DLD1 (cell line): ENCODE data around the gene GBGT1.

ENCODE experiments used
- in situ Hi-C: cut with HindIII; loops from 2 replicates; pipeline ENCODE4 v1.10.0; 2017; ENCODE audit warnings: low sequenced_read_pairs

The GBGT1 gene

DNA sequence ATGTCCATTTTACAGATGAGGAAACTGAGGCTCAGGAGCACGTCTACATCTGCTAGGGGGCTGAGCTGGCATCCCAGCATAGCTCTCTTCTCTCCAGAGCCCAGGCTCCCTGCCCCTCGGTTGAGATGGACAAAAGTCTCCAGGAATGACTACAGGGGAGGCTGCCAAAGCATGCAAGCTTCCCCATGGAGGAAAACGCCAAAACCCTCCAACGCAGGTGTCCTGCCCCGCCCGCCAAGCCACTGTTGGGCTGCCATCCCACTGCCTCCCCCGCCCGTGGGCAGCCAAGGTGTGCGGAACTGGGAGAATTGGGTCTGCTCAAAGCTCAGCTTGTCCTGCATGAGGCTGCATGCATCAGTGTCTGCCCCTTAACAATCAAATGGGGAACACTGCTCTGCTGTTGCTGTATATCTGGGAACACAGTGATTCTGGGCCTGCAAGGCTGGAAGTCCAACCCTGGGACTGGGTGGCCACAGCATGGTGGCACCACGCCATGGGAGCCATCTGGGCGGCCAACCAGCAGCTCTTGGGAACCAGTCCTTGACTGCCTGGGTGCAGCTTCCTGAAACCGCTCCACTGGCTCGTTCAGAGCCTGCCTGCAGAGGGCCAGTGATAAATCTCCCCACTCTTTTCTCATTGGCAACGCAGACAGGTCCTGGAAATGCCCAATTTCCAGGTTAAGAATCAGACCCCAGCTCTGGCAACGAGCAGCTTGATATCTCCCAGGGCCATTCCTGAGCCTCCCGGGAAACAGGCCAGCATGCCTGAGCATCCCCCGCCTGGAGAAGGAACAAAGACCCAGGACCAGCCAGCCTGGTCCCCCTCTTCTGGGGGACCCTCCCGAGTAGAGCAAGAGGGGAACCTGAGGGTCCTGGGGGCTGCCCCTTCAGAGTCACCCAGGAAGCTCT, 46.2 kb downstream of the GBGT1 start:
- in situ Hi-C loops, result loop anchor here (5.0 kb wide), 1 partner anchor 40 kb away; no protein-coding TSS in a partner anchor

- in situ Hi-C loops, result loop anchor here (5.0 kb wide), 1 partner anchor 39 kb away; no protein-coding TSS in a partner anchor
These were observed 47.1 kb downstream of the GBGT1 start for GRCh38 chr9:133116346-133117231.

DNA sequence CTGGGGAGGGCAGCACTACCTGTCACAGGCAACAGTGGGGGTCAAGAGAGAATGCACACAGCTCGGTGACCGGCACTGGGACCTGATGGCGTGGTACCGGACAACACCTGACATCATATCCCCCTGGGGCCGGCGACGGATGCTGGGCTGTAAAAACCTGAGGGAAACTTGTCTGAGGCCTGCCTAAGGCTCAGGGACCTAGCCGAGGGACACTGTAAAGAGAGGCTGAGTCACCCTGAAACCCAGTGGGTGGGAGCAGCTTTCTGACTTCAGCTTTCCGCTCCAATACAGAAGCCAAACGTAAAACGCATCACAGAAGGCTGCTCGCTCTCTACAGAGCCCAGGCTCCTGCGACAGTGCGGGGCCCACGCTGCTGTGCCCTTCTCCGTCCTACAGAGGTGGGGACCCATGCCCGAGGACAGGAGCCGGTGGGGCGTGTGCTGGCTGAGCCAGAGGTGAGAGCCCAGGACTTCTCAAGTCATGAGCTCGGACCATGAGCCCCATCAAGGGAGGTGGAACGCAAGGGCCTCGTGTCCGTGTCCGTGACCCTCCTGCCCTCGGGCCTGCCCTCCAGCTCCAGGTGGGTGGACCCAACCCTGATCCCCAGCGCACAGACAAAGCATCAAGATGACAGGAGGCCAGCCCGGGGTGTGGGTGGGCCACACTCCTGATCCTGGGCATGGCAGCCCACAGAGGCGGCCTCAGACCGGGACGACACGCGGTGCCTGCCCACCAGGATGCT, 47.9 kb downstream of the GBGT1 start:
- in situ Hi-C loops, result loop anchor here (5.0 kb wide), 1 partner anchor 38 kb away; no protein-coding TSS in a partner anchor

- in situ Hi-C loops, result loop anchor here (5.0 kb wide), 1 partner anchor 38 kb away; no protein-coding TSS in a partner anchor
These were observed 48.7 kb downstream of the GBGT1 start for GRCh38 chr9:133114886-133115603.

GRCh38 chr9:133113949-133114885, 49.5 kb downstream of the GBGT1 start:
- in situ Hi-C loops, result no loop called here

DNA sequence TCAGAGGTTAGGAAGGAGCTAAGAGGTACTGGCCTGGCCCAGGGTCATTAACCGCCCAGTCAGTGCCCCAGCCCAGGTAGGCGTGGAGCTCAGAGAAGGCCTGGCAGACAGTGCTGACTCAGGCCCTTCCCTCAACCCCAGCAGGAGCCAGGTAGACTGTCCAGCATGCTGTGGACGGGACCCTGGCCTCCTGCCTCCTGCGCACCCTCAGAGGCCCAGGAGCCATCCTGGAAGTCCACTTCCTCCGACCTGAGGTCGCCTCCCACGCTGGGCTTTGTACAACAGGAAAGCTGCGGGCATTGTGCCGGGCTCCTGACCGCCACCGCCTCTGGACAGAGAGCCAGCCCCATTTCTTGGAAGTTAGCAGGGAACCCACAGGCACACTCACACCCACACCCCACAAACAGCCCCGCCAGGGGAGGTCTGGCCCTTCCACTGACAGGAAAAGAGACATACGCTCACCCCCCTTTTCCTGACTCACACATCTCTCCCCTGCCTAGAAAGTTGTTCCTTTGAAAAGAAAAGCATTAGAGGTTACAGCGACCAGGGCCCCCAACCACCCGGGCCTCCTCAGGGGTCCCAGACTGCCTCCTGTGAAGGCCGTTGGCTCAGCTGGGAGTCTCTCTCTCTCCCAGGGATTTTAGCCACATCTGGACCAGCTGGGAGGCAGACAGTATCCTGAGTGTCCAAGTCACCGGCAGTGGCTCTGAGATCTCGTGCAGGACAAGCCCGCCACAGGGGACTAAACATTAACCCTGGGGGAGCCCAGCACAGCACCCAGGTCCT, 50.4 kb downstream of the GBGT1 start:
- in situ Hi-C loops, result no loop called here

- in situ Hi-C loops, result no loop called here
These were observed 51.1 kb downstream of the GBGT1 start for GRCh38 chr9:133112663-133113026.

- in situ Hi-C loops, result no loop called here
These were observed 51.7 kb downstream of the GBGT1 start for GRCh38 chr9:133111808-133112662.

GRCh38 chr9:133109931-133110650, 53.6 kb downstream of the GBGT1 start:
- in situ Hi-C loops, result no loop called here

DNA sequence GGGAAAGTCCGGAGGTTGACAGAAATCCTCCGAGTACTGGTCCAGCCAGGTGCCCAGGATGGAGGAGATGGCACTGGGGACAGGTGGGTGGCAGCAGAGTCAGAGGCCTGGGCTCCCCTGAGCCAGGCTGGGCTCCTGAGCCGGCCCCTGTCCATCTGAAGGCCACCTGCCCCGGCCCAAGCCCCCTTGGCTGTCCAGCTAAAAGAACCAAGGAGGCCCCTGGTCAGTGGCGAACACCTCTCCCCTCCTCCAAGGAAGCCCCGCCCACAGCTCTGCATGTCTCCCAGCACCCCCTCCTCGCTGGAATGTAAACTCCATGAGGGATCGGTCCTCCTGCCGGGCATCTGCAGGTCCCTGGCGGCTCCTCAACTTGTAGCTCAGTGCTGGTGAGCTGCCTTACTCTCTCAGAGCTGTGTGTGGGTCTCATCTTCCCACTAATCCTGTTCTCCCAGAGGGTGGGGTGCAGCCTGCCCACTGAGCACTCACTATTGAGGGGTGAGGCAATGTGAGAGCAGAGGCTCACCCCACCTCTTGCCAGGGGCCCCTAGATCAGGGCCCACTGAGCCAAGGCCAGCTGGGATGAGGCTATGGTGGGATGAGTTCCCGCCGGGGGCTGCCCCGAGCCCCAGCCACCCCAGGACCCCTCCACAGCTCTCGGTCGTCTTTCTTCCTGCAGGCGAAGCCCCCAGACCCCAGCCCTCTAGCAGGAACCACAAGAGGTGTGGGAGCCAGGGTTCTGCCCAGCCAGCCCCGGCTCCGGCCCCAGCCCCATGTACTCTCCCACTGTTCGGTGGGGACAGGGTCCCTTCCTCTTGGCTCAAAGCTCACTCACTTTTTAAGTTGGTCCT, 54.7 kb downstream of the GBGT1 start:
- in situ Hi-C loops, result no loop called here

GRCh38 chr9:133107961-133108793, 55.5 kb downstream of the GBGT1 start:
- in situ Hi-C loops, result no loop called here

- in situ Hi-C loops, result no loop called here
These were observed 56.4 kb downstream of the GBGT1 start for GRCh38 chr9:133107245-133107722.

DNA sequence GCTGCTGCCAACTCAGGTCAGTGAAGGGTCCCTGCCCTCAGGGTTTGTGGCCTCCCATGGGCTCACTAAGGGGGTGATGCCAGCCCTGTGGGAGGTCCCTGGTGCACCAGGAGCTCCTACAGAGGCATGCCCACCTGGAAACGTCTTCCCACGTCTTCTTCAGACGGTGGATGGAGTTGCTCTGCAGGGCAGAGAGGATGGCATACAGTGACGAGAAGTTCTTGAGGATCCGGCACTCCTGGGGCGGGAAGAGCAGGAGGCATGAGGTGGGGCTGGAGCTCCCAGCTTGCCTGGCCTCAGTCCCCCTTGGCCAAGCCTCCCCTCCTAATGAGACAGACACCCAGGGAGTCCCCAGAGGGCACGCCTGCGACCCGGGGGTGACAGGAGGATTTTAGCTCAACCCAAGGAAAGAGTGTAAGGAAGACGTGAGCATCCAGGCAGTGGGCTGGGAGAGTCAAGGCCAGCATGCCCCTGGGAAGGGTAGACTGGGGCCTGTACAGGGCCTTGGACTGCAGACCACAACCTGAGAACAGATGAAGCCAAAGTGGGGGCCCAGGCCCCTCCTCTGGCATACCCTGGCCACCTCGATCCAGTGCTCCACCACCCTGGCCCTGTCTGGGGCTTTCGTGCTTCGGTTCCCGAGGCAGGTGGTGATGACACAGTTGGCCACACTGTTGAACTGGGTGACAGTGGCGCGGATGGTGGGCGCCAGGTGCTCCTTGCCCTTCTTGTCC, 57.0 kb downstream of the GBGT1 start:
- in situ Hi-C loops, result no loop called here

DNA sequence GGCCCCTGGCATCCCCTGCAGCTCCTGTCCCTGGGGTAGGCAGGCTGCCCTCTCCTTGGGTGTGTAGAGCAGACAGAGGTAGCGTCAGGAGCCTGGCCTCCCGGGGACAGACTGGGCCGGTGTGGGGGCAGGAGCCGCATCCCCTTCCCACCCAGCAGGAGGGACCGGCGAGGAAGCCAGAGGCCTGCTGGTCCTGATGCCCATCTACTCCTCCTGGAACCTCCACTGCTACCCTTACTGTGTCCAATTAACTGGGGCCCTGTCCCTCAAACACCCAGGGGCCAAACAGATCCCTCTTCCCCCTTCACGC, 58.3 kb downstream of the GBGT1 start:
- in situ Hi-C loops, result no loop called here
